ENCODE data around the gene PAX2. TPM values are rescaled to one million over a fixed set of nuclear protein-coding genes. Genes with fewer than 3 reads are reported as not detected.

PAX2 gene
- not detected in 2 replicates for total RNA-seq

DNA sequence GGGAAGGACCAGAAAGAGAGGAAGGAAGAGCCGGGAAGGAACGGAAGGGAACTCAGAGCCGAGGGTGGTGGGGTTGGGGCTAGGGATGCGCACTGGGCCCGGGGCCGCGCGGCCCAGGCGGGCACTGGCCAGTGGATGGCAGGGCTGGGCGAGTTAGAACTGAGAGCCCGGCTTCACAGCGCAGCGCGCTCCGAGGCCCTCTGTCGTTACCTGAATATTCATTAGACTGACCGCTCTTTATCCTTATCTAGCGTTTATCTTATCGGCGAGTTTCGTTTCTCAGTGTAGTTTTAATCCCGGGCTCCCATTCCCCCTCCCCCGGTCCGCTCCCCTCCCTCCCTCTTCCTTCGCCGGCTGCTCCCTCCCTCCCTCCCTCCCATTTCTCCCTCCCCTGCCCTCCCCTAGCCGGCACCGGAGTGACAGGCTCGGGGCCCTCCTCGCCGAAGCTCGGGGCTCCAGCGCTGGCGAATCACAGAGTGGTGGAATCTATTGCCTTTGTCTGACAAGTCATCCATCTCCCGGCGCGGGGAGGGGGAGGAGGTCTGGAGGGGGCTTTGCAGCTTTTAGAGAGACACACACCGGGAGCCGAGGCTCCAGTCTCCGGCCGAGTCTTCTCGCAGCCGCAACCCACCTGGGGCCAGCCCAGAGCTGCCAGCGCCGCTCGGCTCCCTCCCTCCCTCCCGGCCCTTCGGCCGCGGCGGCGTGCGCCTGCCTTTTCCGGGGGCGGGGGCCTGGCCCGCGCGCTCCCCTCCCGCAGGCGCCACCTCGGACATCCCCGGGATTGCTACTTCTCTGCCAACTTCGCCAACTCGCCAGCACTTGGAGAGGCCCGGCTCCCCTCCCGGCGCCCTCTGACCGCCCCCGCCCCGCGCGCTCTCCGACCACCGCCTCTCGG lies at the start of gene PAX2:
Gene PAX2 (plus strand): TSS at position 596 of the 895 bp plus-strand sequence. CDS start 679 bp downstream, outside the sequence.

Other genes with a start within 250 kb of the PAX2 start
- 4.6 and 6.4 TPM in 2 replicates for gene SEC31B, start 225.7 kb upstream of the PAX2 start, total RNA-seq
- 88.1 and 126 TPM in 2 replicates for gene NDUFB8, start 215.7 kb upstream of the PAX2 start, total RNA-seq
- gene HIF1AN, start 209.6 kb upstream of the PAX2 start, total RNA-seq: 15.9 and 17.9 TPM in 2 replicates
- gene SLF2, start 167.4 kb downstream of the PAX2 start, total RNA-seq: 35.0 and 45.2 TPM in 2 replicates
- gene SEMA4G, start 223.9 kb downstream of the PAX2 start, total RNA-seq: 0.26 and 0.43 TPM in 2 replicates
- 44.0 and 45.3 TPM in 2 replicates for gene MRPL43, start 241.9 kb downstream of the PAX2 start, total RNA-seq
- gene TWNK, start 242.0 kb downstream of the PAX2 start, total RNA-seq: 2.3 and 2.6 TPM in 2 replicates